Suprapubic skin (tissue), 4 donors: Measurements from ENCODE around the gene TCP11. TPM values are rescaled to one million over a fixed set of nuclear protein-coding genes. Genes with fewer than 3 reads are reported as not detected.

Source experiments
- DNase-seq, 2 donors: peaks; one replicate each; pipeline ENCODE4 v3.0.0-alpha.2; 2019; ENCODE audit warnings: low spot score in 2 of 2
- H3K27ac ChIP-seq: fragments of 200-600 bp; sonication (generic); one replicate; pipeline ENCODE4 v1.5.1; 2019
- H3K27me3 ChIP-seq: fragments of 200-600 bp; sonication (generic); one replicate; pipeline ENCODE4 v1.5.1; 2019
- H3K36me3 ChIP-seq: fragments of 200-600 bp; sonication (generic); one replicate; pipeline ENCODE4 v1.5.1; 2019
- H3K4me1 ChIP-seq: fragments of 200-600 bp; sonication (generic); one replicate; pipeline ENCODE4 v1.5.1; 2019
- H3K4me3 ChIP-seq: fragments of 200-600 bp; sonication (generic); one replicate; pipeline ENCODE4 v1.5.1; 2019; ENCODE audit warnings: mild to moderate bottlenecking
- H3K9me3 ChIP-seq: fragments of 200-600 bp; sonication (generic); one replicate; pipeline ENCODE4 v1.5.1; 2019
- EP300 ChIP-seq: sonication (generic); formaldehyde crosslinking; IDR thresholded peaks from one replicate; pipeline ENCODE4 v1.6.1; 2017; ENCODE audit warnings: antibody characterized with exemption
- POLR2A ChIP-seq, 2 donors: fragments of 450-650 bp; IDR thresholded peaks; one replicate each; pipeline ENCODE4 v1.6.1; 2017; ENCODE audit warnings: antibody characterized with exemption in 2 of 2, mild to moderate bottlenecking in 2 of 2, moderate library complexity in 2 of 2
- POLR2AphosphoS5 ChIP-seq, 3 donors: sonication (generic); formaldehyde crosslinking; IDR thresholded peaks; one replicate each; pipeline ENCODE4 v1.6.1; 2017; ENCODE audit warnings: antibody characterized with exemption in 3 of 3
- WGBS: methylation state at CpG from one replicate; pipeline ENCODE4 v1.1.5; 2018; 5-methylcytosine and 5-hydroxymethylcytosine counted together
- total RNA-seq, 4 donors: library from RNA; depleted of rRNA; stranded (reverse); fragments of >200 nt; gene quantifications; one replicate each; pipeline ENCODE4 v1.1.0, GENCODE V29; 2016
- TF ChIP-seq, protein P1 (sequence below), 2 donors: fragments of 200-600 bp in 1 of 2; fragments of 450-650 bp in 1 of 2; sonication (generic) in 1 of 2; IDR thresholded peaks; one replicate each; pipeline ENCODE4 v1.5.1; 2016 to 2019; ENCODE audit warnings: antibody characterized with exemption in 2 of 2, mild to moderate bottlenecking in 1 of 2, moderate library complexity in 1 of 2

Gene TCP11
- total RNA-seq, 4 donors from 2014 or later: 4.2 TPM; not detected in 3

DNA sequence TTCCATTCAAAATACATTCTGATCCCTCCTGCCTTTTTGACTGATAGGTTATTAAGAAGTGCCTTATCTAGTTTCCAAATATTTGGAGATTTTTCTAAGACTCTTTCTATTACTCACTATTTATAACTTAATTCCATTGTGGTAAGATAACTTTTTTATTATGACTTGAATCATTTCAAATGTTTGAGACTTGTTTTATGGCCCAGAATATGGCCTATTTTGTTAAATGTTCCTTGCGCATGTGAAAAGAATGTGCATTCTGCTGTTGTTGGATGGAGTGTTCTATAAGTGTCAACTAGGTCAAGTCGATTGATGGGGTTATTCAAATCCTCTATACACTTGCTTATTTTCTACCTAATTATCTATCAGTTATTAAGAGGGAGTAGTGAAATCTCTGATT, 13.1 kb upstream of the TCP11 start:
- no peak for DNase-seq
- TF ChIP-seq, protein P1, sequence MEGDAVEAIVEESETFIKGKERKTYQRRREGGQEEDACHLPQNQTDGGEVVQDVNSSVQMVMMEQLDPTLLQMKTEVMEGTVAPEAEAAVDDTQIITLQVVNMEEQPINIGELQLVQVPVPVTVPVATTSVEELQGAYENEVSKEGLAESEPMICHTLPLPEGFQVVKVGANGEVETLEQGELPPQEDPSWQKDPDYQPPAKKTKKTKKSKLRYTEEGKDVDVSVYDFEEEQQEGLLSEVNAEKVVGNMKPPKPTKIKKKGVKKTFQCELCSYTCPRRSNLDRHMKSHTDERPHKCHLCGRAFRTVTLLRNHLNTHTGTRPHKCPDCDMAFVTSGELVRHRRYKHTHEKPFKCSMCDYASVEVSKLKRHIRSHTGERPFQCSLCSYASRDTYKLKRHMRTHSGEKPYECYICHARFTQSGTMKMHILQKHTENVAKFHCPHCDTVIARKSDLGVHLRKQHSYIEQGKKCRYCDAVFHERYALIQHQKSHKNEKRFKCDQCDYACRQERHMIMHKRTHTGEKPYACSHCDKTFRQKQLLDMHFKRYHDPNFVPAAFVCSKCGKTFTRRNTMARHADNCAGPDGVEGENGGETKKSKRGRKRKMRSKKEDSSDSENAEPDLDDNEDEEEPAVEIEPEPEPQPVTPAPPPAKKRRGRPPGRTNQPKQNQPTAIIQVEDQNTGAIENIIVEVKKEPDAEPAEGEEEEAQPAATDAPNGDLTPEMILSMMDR (IDR thresholded peaks at IDR 0.05): no peak
- TF ChIP-seq POLR2A (IDR thresholded peaks at IDR 0.05): no peak
- no peak for TF ChIP-seq POLR2AphosphoS5 (IDR thresholded peaks at IDR 0.05)
- no peak for TF ChIP-seq EP300
- 94% methylated on average over 2 of the region's 2 CpGs for WGBS
- no peak overlapping the region for H3K27ac ChIP-seq
- H3K9me3 ChIP-seq: no peaks in the 10 kb centered on the region
- no peaks in the 10 kb centered on the region for H3K27me3 ChIP-seq
- H3K4me3 ChIP-seq: no peak overlapping the region
- H3K4me1 ChIP-seq: no peaks in the 10 kb centered on the region
- H3K36me3 ChIP-seq: no peaks in the 10 kb centered on the region

DNA sequence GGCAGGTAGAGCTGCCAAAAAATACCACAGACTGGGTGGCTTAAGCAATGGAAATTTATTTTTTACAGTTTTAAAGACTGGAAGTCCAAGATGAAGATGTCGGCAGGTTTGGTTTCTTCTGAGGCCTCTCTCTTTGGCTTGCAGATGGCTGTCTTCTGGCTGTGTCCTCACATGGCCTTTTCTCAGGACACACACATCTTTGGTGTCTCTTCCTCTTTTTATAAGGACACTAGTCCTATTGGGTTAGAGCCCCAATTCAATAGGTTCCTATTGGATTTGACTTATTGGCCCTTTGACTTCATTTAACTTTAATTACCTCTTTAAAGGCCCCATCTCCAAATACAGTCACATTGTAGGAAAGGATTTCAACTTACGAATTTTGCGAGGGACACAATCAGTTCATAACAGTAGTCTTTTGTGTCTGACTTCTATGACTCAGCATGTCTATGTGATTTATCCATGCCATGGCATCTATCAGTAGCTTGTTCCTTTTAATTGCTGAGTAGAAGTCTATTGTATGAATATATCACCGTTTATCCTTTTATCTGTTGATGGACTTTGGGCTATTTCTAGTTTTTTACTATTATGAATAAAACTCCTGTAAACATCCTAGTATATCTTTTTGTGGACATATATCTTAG, 11.0 kb upstream of the TCP11 start:
- Histone ChIP-seq H3K9me3 (no peaks in the 10 kb centered on the region), H3K4me1 (no peaks in the 10 kb centered on the region), H3K27ac (no peak overlapping the region), H3K27me3 (no peaks in the 10 kb centered on the region), H3K36me3 (no peaks in the 10 kb centered on the region), H3K4me3 (no peak overlapping the region)
- WGBS: 72% methylated on average over 4 of the region's 4 CpGs
- no peak for DNase-seq
- no peak for TF ChIP-seq POLR2A (IDR thresholded peaks at IDR 0.05)
- no peak for TF ChIP-seq POLR2AphosphoS5 (IDR thresholded peaks at IDR 0.05)
- TF ChIP-seq EP300: no peak
- TF ChIP-seq, protein P1 (IDR thresholded peaks at IDR 0.05): no peak

DNA sequence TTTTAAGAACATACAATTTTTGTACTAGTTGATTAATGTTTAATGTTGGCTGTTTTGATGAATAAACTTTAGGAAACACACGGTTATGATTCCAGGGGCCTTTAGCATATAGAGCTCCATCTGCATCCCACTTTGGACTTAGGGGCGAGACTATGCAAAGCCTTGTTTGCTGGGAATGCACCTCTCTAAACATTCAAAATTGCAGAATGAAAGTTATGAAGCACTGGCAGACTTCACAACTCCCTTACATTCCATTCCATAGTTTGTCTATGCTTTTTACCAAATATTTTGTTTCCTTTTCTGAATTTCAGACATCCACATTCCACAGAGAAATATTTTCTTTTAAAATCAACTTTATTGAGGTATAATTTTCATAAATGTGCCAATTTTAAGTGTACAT, 10.3 kb upstream of the TCP11 start:
- H3K4me1 ChIP-seq: no peaks in the 10 kb centered on the region
- H3K4me3 ChIP-seq: no peak overlapping the region
- no peak for DNase-seq
- no peaks in the 10 kb centered on the region for H3K9me3 ChIP-seq
- no peaks in the 10 kb centered on the region for H3K36me3 ChIP-seq
- no peaks in the 10 kb centered on the region for H3K27me3 ChIP-seq
- no peak overlapping the region for H3K27ac ChIP-seq
- TF ChIP-seq EP300 (no peak), POLR2A (IDR thresholded peaks at IDR 0.05) (no peak), POLR2AphosphoS5 (IDR thresholded peaks at IDR 0.05) (no peak)
- 97% methylated on average over 2 of the region's 2 CpGs for WGBS

DNA sequence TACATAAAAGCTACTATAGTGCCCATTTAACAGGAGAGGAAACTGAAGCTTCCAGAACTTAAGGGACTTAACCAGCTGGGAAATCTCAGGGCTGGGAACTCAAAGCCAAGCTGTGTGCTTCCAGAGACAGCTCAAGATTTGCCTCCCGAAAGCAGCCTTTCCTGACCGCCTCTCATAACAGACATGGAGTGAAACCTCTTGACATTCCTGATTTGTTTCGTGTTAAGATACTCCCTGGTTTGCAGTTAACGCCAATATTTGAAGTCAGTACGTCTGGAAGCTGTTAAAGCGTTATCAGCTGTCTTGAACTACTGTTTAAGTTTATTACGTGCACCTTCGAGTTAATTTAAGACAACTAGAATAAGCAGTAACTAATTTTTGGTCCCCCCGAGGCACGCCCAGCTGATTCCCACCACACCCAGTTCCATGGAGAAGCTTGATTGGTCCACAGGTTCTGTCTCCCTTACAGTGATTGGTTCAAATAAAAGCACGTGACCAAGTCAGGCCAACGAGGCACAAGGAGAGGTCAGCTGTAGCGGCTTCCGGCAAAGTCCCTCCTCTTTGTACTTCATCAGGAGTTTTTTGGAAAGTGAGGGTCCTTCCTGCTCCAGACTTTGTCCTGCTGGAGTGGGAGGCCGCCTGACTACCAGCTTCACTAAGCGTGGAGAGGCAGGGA, 8.9 kb upstream of the TCP11 start:
- Histone ChIP-seq H3K36me3 (no peaks in the 10 kb centered on the region), H3K4me3 (no peak overlapping the region), H3K27me3 (no peaks in the 10 kb centered on the region), H3K27ac (no peak overlapping the region), H3K4me1 (no peaks in the 10 kb centered on the region), H3K9me3 (no peaks in the 10 kb centered on the region)
- TF ChIP-seq, protein P1 (IDR thresholded peaks at IDR 0.05): no peak
- TF ChIP-seq POLR2A (IDR thresholded peaks at IDR 0.05) (no peak), EP300 (no peak), POLR2AphosphoS5 (IDR thresholded peaks at IDR 0.05) (no peak)
- 80% methylated on average over 16 of the region's 16 CpGs for WGBS
- DNase-seq: no peak

DNA sequence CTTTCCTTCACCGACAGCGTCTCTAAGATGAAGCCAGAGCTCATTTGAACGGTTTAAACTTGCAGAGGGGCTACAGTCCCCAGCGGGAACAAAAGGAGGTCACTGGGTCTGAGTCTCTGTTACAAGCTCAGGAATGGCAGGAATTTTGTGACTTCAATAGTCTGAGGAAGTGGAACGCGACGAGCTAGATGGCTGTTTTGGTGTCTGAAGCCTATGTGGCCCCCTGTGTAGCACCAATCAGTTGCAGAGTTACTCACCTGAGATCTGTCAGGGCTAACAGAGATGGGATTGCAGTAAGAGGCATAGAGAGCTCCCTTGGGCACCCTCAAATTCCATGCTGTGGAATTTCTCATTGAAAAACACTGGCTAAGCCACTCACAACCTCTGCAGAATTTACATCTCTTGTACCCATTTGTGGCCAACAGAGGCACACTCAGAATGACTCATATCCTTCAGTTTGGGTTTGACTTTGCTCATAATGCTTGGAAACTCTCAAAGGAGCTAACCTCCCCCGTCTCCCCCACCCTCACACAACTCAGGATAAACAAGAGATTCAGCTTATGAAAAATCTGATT, 7.1 kb upstream of the TCP11 start:
- Histone ChIP-seq H3K27ac (no peak overlapping the region), H3K4me3 (no peak overlapping the region), H3K27me3 (no peaks in the 10 kb centered on the region), H3K9me3 (no peaks in the 10 kb centered on the region), H3K36me3 (no peaks in the 10 kb centered on the region), H3K4me1 (no peaks in the 10 kb centered on the region)
- TF ChIP-seq EP300 (no peak), POLR2AphosphoS5 (IDR thresholded peaks at IDR 0.05) (no peak), POLR2A (IDR thresholded peaks at IDR 0.05) (no peak)
- TF ChIP-seq, protein P1 (IDR thresholded peaks at IDR 0.05): no peak
- no peak for DNase-seq
- 47% methylated on average over 8 of the region's 8 CpGs for WGBS
